H1 (cell line): Measurements from ENCODE around the gene HCAR2. TPM values are rescaled to one million over a fixed set of nuclear protein-coding genes. Genes with fewer than 3 reads are reported as not detected.

Experiments used
- CTCF ChIA-PET: fragments of 300-600 bp; sonication (Branson Sonifier 250); formaldehyde crosslinking; loops from one replicate; lab custom pipeline; 2021; ENCODE audit not compliant: partially characterized antibody; lab: Charles Lee
- POLR2A ChIA-PET: fragments of 300-600 bp; sonication (Branson Sonifier 250); formaldehyde crosslinking; loops from one replicate; lab custom pipeline; 2021; ENCODE audit warnings: inconsistent platforms; ENCODE audit not compliant: partially characterized antibody; lab: Charles Lee
- DNase-seq, 2 experiments: peaks; one replicate each; pipeline versions ENCODE4 v3.0.0 to v3.0.0-alpha.2; 2010 to 2022; ENCODE audit warnings: low spot score in 2 of 2, low read depth in 1 of 2, mixed read lengths in 1 of 2
- FAIRE-seq: peaks from 2 replicates; lab custom pipeline; 2011; peaks lifted over from hg19 to GRCh38; lab: Jason Lieb, UNC
- H2AFZ ChIP-seq: 2 replicates; pipeline ENCODE4 v1.8.1; 2012; ENCODE audit warnings: low read length, inconsistent platforms
- H2AK5ac ChIP-seq: 2 replicates; pipeline ENCODE4 v1.6.1; 2013; ENCODE audit warnings: low read depth, low read length
- H2BK120ac ChIP-seq: replicated peaks from 2 replicates; pipeline ENCODE3; 2013; ENCODE audit warnings: low read depth, low read length, inconsistent platforms
- H2BK12ac ChIP-seq: 2 replicates; pipeline ENCODE4 v1.6.1; 2013; ENCODE audit warnings: low read depth, low read length
- H2BK15ac ChIP-seq: 2 replicates; pipeline ENCODE4 v1.6.1; 2013; ENCODE audit warnings: low read length
- H2BK20ac ChIP-seq: 2 replicates; pipeline ENCODE4 v1.6.1; 2013; ENCODE audit warnings: low read length
- H2BK5ac ChIP-seq: 2 replicates; pipeline ENCODE4 v1.6.1; 2013; ENCODE audit warnings: low read depth, low read length
- H3K14ac ChIP-seq: 2 replicates; pipeline ENCODE4 v1.6.1; 2013; ENCODE audit warnings: inconsistent platforms; ENCODE audit not compliant: insufficient read length
- H3K18ac ChIP-seq: 2 replicates; pipeline ENCODE4 v1.6.1; 2013; ENCODE audit warnings: low read length; ENCODE audit errors: extremely low read depth
- H3K23ac ChIP-seq: 2 replicates; pipeline ENCODE4 v1.6.1; 2013; ENCODE audit warnings: inconsistent platforms; ENCODE audit not compliant: insufficient read length
- H3K23me2 ChIP-seq: 2 replicates; pipeline ENCODE4 v1.6.1; 2013; ENCODE audit warnings: low read depth, low read length
- H3K27ac ChIP-seq: 2 replicates; pipeline ENCODE4 v1.6.1; 2011; ENCODE audit warnings: low read depth, low read length, inconsistent platforms
- H3K27me3 ChIP-seq, 4 experiments: replicated peaks in 1 of 4; 1 replicate in 1 of 4; 2 replicates in 3 of 4; pipeline versions ENCODE4 v1.6.1 to v1.8.1; 2011 to 2013; ENCODE audit warnings: low read length in 3 of 4, mild to moderate bottlenecking in 3 of 4, inconsistent platforms in 2 of 4, mixed read lengths in 2 of 4, moderate library complexity in 1 of 4; ENCODE audit not compliant: control insufficient read depth in 3 of 4, insufficient read depth in 3 of 4; ENCODE audit errors: extremely low read depth in 1 of 4
- H3K36me3 ChIP-seq, 4 experiments: 2 replicates each; pipeline versions ENCODE4 v1.6.1 to v1.8.1; 2011 to 2013; ENCODE audit warnings: mild to moderate bottlenecking in 4 of 4, low read length in 3 of 4, moderate library complexity in 2 of 4, control low read depth in 1 of 4, inconsistent platforms in 1 of 4; ENCODE audit not compliant: insufficient read depth in 4 of 4, control insufficient read depth in 2 of 4
- H3K4ac ChIP-seq: replicated peaks from 2 replicates; pipeline ENCODE3; 2013; ENCODE audit warnings: low read length, low read depth, mixed read lengths, inconsistent platforms; ENCODE audit not compliant: insufficient read length
- H3K4me1 ChIP-seq, 4 experiments: replicated peaks in 1 of 4; 1 replicate in 1 of 4; 2 replicates in 3 of 4; pipeline versions ENCODE4 v1.6.1 to v1.8.1; 2011 to 2013; ENCODE audit warnings: low read length in 3 of 4, inconsistent platforms in 2 of 4, mixed read lengths in 1 of 4; ENCODE audit not compliant: insufficient read depth in 4 of 4, control insufficient read depth in 3 of 4
- H3K4me2 ChIP-seq, 2 experiments: 2 replicates each; pipeline versions ENCODE4 v1.6.1 to v1.8.1; 2011 to 2013; ENCODE audit warnings: low read depth in 2 of 2, low read length in 2 of 2, control low read depth in 1 of 2, inconsistent platforms in 1 of 2, mild to moderate bottlenecking in 1 of 2; ENCODE audit not compliant: insufficient read depth in 1 of 2
- H3K4me3 ChIP-seq, 4 experiments: fragments of 200-600, 300-600 bp in 1 of 4; sonication (generic), shearing (Covaris generic), sonication (Bioruptor Twin) in 1 of 4; 2 replicates each; pipeline versions ENCODE4 v1.5.1 to v1.8.1; 2011 to 2016; ENCODE audit warnings: low read length in 4 of 4, low read depth in 3 of 4, control low read depth in 2 of 4, inconsistent platforms in 2 of 4, mild to moderate bottlenecking in 2 of 4, mixed read lengths in 1 of 4, moderate library complexity in 1 of 4; ENCODE audit not compliant: insufficient read depth in 2 of 4; ENCODE audit errors: extremely low read depth in 1 of 4
- H3K56ac ChIP-seq: replicated peaks from 2 replicates; pipeline ENCODE3; 2013; ENCODE audit warnings: low read depth, mild to moderate bottlenecking, mixed read lengths, low read length, inconsistent platforms; ENCODE audit not compliant: insufficient read length
- H3K79me1 ChIP-seq: 2 replicates; pipeline ENCODE4 v1.6.1; 2013; ENCODE audit warnings: low read depth, low read length, control low read depth
- H3K79me2 ChIP-seq, 2 experiments: 2 replicates each; pipeline versions ENCODE4 v1.6.1 to v1.8.1; 2012 to 2013; ENCODE audit warnings: low read length in 2 of 2, mild to moderate bottlenecking in 2 of 2, inconsistent platforms in 1 of 2; ENCODE audit not compliant: insufficient read depth in 2 of 2, control insufficient read depth in 1 of 2
- H3K9ac ChIP-seq, 4 experiments: replicated peaks in 1 of 4; 1 replicate in 1 of 4; 2 replicates in 3 of 4; pipeline versions ENCODE4 v1.6.1 to v1.8.1; 2011 to 2013; ENCODE audit warnings: low read depth in 3 of 4, low read length in 3 of 4, control low read depth in 2 of 4, mild to moderate bottlenecking in 2 of 4, moderate library complexity in 2 of 4, inconsistent platforms in 1 of 4; ENCODE audit errors: extremely low read depth in 1 of 4
- H3K9me3 ChIP-seq, 2 experiments: 2 replicates each; pipeline versions ENCODE4 v1.6.1 to v1.8.1; 2012 to 2013; ENCODE audit warnings: mild to moderate bottlenecking in 2 of 2, moderate library complexity in 2 of 2, control low read depth in 1 of 2, inconsistent platforms in 1 of 2, low read depth in 1 of 2, low read length in 1 of 2, mixed read lengths in 1 of 2; ENCODE audit not compliant: insufficient read depth in 2 of 2
- H4K20me1 ChIP-seq, 2 experiments: replicated peaks in 1 of 2; 2 replicates each; pipeline versions ENCODE3 to v1.8.1; 2011 to 2013; ENCODE audit warnings: inconsistent platforms in 2 of 2, low read length in 2 of 2, mild to moderate bottlenecking in 1 of 2; ENCODE audit not compliant: insufficient read depth in 2 of 2, control insufficient read depth in 1 of 2
- H4K5ac ChIP-seq: 2 replicates; pipeline ENCODE4 v1.6.1; 2013; ENCODE audit warnings: low read length, low read depth, mixed read lengths, inconsistent platforms; ENCODE audit not compliant: insufficient read length
- H4K8ac ChIP-seq: 2 replicates; pipeline ENCODE4 v1.8.0; 2013; ENCODE audit warnings: mild to moderate bottlenecking, moderate library complexity, low read length, inconsistent platforms; ENCODE audit not compliant: insufficient read depth; ENCODE audit errors: extremely low read depth
- H4K91ac ChIP-seq: replicated peaks from 2 replicates; pipeline ENCODE3; 2013; ENCODE audit warnings: low read length, mixed read lengths, inconsistent platforms; ENCODE audit not compliant: insufficient read length
- BCL11A ChIP-seq, 2 experiments: IDR thresholded peaks; one replicate each; pipeline ENCODE4 v1.6.1; 2011; ENCODE audit warnings: low read depth in 2 of 2, low read length in 2 of 2, mild to moderate bottlenecking in 2 of 2
- CTCF ChIP-seq, 3 experiments: IDR thresholded peaks; 1 replicate in 2 of 3; 2 replicates in 1 of 3; pipeline versions ENCODE4 v1.5.1 to v1.6.1; 2011; ENCODE audit warnings: low read length in 3 of 3, mild to moderate bottlenecking in 3 of 3, inconsistent platforms in 2 of 3, low read depth in 1 of 3, moderate library complexity in 1 of 3; ENCODE audit not compliant: insufficient read depth in 1 of 3; ENCODE audit errors: control extremely low read depth in 1 of 3
- E2F6 ChIP-seq: IDR thresholded peaks from 2 replicates; pipeline ENCODE4 v1.6.1; 2012; ENCODE audit warnings: inconsistent platforms
- JUN ChIP-seq: IDR thresholded peaks from 2 replicates; pipeline ENCODE4 v1.6.1; 2011; ENCODE audit warnings: low read depth, mild to moderate bottlenecking, improper control_type of control experiment, low read length
- KDM1A ChIP-seq: fragments of 200-600, 300-600 bp; sonication (generic); IDR thresholded peaks from 2 replicates; pipeline ENCODE4 v1.7.1; 2016; ENCODE audit warnings: mild to moderate bottlenecking, low read length, borderline replicate concordance
- NANOG ChIP-seq: IDR thresholded peaks from 2 replicates; pipeline ENCODE4 v1.6.1; 2011; ENCODE audit warnings: low read length, low read depth, mild to moderate bottlenecking, inconsistent platforms; ENCODE audit not compliant: insufficient read depth, poor library complexity, severe bottlenecking
- POLR2A ChIP-seq, 2 experiments: IDR thresholded peaks; 1 replicate in 1 of 2; 2 replicates in 1 of 2; pipeline ENCODE4 v1.6.1; 2011; ENCODE audit warnings: low read depth in 2 of 2, low read length in 2 of 2, mild to moderate bottlenecking in 2 of 2; ENCODE audit errors: control extremely low read depth in 1 of 2
- RFX5 ChIP-seq: IDR thresholded peaks from 2 replicates; pipeline ENCODE4 v1.6.1; 2011; ENCODE audit warnings: low read depth, low read length, improper control_type of control experiment, borderline replicate concordance
- SP4 ChIP-seq: IDR thresholded peaks from 2 replicates; pipeline ENCODE4 v1.6.1; 2012; ENCODE audit warnings: low read length, inconsistent platforms
- SUZ12 ChIP-seq: fragments of 200-600 bp; sonication (generic); IDR thresholded peaks from 2 replicates; pipeline ENCODE4 v1.6.1; 2012; ENCODE audit warnings: mild to moderate bottlenecking, inconsistent platforms, low read length, moderate library complexity, mixed read lengths
- WGBS, 2 experiments: shearing (Covaris generic) in 1 of 2; methylation state at CpG; one replicate each; pipeline versions ENCODE4 v1.1.6 to v1.1.7; 2013 to 2015; ENCODE audit warnings: low lambda C conversion rate in 2 of 2, mixed read lengths in 2 of 2, inconsistent platforms in 1 of 2, low coverage in 1 of 2, missing lambda C conversion rate in 1 of 2; ENCODE audit not compliant: insufficient replicate concordance in 2 of 2, insufficient coverage in 1 of 2, insufficient read length in 1 of 2; ENCODE audit errors: extremely low coverage in 1 of 2, missing lambda C conversion rate in 1 of 2; 5-methylcytosine and 5-hydroxymethylcytosine counted together
- polyA plus RNA-seq, 7 experiments: library from polyadenylated mRNA; depleted of rRNA in 3 of 7; stranded (reverse) in 5 of 7; unstranded in 2 of 7; fragments of >200 nt in 5 of 7; fragments of 200-250 nt in 2 of 7; gene quantifications; 1 replicate in 5 of 7; 2 replicates in 1 of 7; 4 replicates in 1 of 7; pipeline versions ENCODE4 v1.2.1 to v1.2.3, GENCODE V29; 2011 to 2013; ENCODE audit warnings: missing spikeins in 2 of 7, mixed read lengths in 2 of 7
- total RNA-seq: library from RNA; stranded (reverse); fragmentation: NEBNext Ultra II Directional; extraction: Animal tissue kit (Norgen Biotek cat#: 25700); gene quantifications from 2 replicates; pipeline ENCODE4 v1.2.1, GENCODE V29; 2021

The HCAR2 gene
- total and polyA plus RNA-seq, 2 of the 8 experiments (the other 6 are each of a cell fraction or from before 2014, with no cell fraction given) = not detected

GRCh38 chr12:122687086-122687485 lies 16.1 kb downstream of the HCAR2 start:
- H3K36me3 ChIP-seq = no peaks in the 10 kb centered on the region
- H2BK15ac ChIP-seq = no peak overlapping the region
- POLR2A ChIA-PET = no interaction called here
- no peak overlapping the region for H3K9ac ChIP-seq
- no peak overlapping the region for H2AFZ ChIP-seq
- H2BK12ac ChIP-seq = no peak overlapping the region
- H3K23me2 ChIP-seq = no peaks in the 10 kb centered on the region
- H2BK5ac ChIP-seq = no peak overlapping the region
- no peak overlapping the region for H3K14ac ChIP-seq
- no peak overlapping the region for H4K8ac ChIP-seq
- no peak overlapping the region for H3K4ac ChIP-seq
- H4K20me1 ChIP-seq = no peaks in the 10 kb centered on the region
- H3K4me1 ChIP-seq = no peaks in the 10 kb centered on the region; a peak in 1 of 7 replicates
- H4K5ac ChIP-seq = no peak overlapping the region
- CTCF ChIA-PET = no interaction called here
- no peak for DNase-seq
- H4K91ac ChIP-seq = no peak overlapping the region
- H3K23ac ChIP-seq = no peak overlapping the region
- H2AK5ac ChIP-seq = no peak overlapping the region
- FAIRE-seq = no peak
- H3K27ac ChIP-seq = no peak overlapping the region
- H3K4me3 ChIP-seq = no peak overlapping the region
- no peak for TF ChIP-seq JUN
- TF ChIP-seq RFX5 = no peak
- no peak for TF ChIP-seq SUZ12
- TF ChIP-seq E2F6 = no peak
- TF ChIP-seq BCL11A (IDR thresholded peaks at IDR 0.05; ENCODE audit: low read depth in 2 of 2, low read length in 2 of 2) = no peak
- TF ChIP-seq KDM1A = no peak
- no peak for TF ChIP-seq NANOG
- TF ChIP-seq POLR2A (IDR thresholded peaks at IDR 0.05; ENCODE audit: control extremely low read depth in 1 of 2, low read depth in 2 of 2, low read length in 2 of 2) = no peak
- TF ChIP-seq SP4 = no peak
- no peak for TF ChIP-seq CTCF (IDR thresholded peaks at IDR 0.05; ENCODE audit: control extremely low read depth in 1 of 3, insufficient read depth in 1 of 3, low read depth in 1 of 3, low read length in 3 of 3)
- TF ChIP-seq, all 59 proteins: peak for 0
- H2BK20ac ChIP-seq = no peak overlapping the region
- no peak overlapping the region for H3K4me2 ChIP-seq
- WGBS, 2 experiments = 89% methylated on average over 5 of the region's 5 CpGs; no CpG with 5 or more reads in 1 of the 2 experiments
- H2BK120ac ChIP-seq = no peak overlapping the region
- H3K79me1 ChIP-seq = no peaks in the 10 kb centered on the region
- no peak overlapping the region for H3K18ac ChIP-seq
- H3K56ac ChIP-seq = no peak overlapping the region
- H3K27me3 ChIP-seq = no peaks in the 10 kb centered on the region
- H3K9me3 ChIP-seq = no peaks in the 10 kb centered on the region
- no peaks in the 10 kb centered on the region for H3K79me2 ChIP-seq
